NCI-H1105 (cell line): ENCODE measurements around the gene GIPC2.
A peak's percentile ranks its signal among the peaks of the same experiment; 100 is the strongest.
"Not testable (repeated sequence)": the region's sequence is repeated elsewhere in the genome, so short reads cannot be mapped to it uniquely, and the experiment has no call there.

Experiments
- DNase-seq: peaks from one replicate; lab custom pipeline; 2025; lab: John Stamatoyannopoulos, UW

Gene GIPC2, protein sequence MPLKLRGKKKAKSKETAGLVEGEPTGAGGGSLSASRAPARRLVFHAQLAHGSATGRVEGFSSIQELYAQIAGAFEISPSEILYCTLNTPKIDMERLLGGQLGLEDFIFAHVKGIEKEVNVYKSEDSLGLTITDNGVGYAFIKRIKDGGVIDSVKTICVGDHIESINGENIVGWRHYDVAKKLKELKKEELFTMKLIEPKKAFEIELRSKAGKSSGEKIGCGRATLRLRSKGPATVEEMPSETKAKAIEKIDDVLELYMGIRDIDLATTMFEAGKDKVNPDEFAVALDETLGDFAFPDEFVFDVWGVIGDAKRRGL

DNA sequence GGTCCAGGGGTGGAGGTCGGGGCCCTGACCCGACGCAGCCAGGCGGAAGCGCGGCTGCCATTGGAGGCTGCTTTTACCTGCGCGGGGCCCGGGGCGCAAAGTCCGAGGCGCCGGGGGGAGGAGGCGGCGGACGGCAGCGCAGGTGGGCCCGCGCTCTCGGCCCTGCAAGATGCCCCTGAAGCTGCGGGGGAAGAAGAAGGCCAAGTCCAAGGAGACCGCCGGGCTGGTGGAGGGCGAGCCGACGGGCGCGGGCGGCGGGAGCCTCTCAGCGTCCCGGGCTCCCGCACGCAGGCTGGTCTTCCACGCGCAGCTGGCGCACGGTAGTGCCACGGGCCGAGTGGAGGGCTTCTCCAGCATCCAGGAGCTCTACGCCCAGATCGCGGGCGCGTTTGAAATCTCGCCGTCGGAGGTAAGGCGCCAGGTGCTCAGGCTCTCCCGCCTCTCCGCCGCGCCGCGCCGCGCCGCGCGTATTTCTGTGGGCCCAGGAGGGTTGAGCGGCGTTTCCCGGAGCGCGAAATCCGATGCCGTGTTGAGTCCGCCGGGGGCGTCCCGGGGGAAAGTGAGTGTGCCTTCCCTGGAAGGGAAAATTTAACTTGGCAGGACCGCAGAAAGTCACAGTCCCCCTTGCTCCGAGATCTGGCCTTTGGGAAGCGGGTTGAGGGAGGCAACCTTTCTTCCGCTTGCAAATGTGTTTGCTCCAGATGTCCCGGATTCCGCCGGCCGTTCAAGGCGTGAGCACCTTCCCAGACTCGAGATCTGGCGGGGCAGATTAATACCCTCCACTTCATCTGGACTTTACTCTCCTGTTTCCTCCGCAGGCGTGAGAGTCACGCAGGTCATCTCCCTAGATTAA is at the start of gene GIPC2:
GIPC2 (plus strand) TSS at position 41 of the 853 bp plus-strand sequence; CDS start at position 170, 129 bp downstream.
- DNase-seq = no peak

DNA sequence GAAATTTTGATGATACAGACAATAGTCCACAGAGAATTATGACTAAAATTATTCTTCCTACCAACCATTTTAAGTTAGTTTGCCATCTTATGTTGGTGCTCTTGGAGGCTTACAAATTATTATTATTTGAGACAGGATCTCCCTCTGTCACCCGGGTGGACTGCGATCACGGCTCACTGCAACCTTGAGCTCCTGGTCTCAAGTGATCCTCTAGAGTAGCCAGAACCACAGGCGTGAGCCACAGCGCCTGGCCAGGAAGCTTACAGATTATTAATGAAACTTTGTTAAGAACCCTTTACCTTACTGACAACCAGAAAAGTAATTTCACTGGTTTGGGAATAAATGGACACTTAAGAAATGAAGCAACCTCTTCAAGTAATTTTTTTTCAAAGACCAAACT is 49.0 kb upstream of the GIPC2 start:
- no peak for DNase-seq

DNA sequence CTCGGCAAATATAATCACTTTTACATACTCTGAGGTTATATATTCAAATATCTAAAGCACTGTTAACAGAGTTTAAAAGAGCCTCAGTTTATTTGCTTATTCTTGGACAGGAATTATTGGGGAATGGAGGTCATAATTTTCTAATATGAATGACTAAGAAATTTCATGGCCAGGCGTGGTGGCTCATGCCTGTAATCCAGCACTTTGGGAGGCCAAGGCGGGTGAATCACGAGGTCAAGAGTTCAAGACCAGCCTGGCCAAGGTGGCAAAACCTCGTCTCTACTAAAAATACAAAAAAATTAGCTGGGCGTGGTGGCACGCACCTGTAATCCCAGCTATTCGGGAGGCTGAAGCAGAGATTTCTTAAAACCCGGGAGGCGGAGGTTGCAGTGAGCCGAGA is 45.2 kb upstream of the GIPC2 start:
- not testable (repeated sequence) for DNase-seq

DNA sequence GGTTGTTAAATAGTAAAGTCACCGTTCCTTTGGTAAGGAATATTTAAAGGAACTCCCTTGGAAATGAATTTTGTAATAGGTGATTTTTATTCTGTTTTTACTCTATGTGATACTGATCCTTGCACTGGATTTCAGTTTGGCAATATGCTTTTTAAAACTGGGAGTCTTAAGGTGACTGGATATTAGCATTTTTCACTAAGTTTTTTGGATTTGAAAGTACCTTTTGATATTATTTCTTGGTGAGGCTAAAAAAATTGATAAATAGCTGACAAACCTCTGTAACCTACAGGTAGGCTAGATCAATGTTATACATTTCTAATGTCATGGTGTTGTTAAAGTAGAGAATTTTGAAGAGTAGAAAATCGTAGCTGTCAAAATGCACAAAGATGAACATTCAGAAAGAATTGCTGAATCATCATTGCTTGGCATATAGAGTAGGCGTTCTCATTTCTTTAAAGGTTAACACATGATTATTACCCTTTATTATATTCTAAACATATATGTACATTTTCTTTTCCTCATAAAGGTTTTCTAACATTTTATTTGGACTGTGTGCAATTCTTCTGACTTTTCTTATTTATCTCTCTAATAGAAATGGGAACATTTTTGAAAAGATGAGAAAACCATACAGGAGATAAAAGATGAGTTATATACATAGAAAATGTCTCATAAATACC is 42.6 kb upstream of the GIPC2 start:
- no peak for DNase-seq

DNA sequence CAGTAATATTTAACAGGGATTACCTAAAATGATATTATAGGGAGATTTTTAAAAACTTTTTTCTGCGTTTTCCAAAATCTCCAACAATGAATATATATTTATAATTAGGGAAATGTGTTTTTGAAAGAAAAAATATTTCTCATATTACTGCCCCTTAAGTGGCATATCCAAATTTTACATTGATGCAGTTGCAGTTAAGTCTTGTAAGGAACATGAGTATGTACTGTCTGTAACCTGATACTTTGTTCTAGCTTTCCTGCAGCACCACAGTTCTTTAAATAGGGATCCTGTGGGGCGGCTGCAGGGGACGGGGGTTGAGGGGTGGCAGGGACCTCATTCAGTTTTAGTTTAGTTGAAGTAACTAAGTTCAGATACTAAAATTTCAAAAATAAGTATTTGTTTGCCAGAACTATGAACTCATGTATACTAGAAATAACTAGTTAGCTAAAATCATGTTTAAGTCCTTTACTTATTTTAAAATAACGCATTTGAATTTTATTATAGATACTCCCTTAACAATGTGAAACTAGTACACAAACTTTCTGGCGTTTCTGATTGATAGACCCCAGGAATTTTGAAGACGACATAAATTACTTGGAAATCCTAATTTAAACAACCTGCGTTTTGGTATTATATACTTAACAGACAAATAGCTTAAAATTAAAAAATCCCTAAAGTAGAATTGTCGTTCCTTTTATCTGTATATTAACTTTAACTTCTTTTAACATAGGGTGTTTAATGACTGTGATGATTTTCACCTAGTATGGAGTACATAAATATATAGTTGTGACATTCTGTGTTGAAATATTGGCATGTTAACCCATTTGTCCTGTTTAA is 41.7 kb upstream of the GIPC2 start:
- DNase-seq = no peak

DNA sequence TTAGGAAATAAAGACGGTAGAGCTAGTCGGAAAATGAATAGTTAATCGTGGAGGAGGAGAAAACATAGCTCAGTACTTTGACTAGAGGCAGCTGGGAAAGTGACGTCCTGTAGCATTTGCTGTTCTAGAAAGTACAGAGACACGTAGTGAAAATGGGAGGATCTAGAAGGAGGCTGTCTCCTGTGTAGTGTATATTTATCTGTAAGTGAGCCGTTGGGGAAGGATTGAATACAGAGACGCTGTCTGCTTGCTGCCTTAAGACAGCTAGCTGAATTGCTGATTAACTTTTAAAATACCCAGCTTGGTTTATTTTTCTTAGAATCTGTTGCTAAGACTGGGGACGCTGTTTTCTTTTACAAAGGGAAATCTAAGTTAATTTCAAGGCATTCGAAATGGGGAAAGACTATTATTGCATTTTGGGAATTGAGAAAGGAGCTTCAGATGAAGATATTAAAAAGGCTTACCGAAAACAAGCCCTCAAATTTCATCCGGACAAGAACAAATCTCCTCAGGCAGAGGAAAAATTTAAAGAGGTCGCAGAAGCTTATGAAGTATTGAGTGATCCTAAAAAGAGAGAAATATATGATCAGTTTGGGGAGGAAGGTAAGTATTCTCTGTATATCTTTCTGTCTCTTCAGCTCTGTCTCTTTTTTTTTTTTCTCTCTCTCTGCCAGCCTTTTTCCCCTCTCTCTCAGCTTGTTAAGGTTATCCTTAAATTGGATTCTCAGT is 40.9 kb upstream of the GIPC2 start, which contains the start of gene DNAJB4:
DNAJB4 (plus strand) TSS at position 221 of the 729 bp plus-strand sequence; CDS start at position 393, 172 bp downstream.
- DNase-seq = no peak

DNA sequence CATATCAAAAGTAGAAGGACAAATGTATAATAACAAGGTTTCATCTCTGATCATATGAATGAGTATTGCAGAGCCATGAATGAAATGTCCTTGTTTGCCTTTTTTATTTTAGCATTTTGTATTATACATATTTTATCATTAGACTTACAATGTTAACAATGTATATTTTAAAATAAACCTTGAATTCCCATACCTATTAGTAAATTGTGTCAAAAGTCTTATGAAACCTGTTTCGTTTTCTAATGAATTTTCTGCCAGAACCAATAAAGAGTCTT is 40.4 kb upstream of the GIPC2 start:
- DNase-seq = no peak

DNA sequence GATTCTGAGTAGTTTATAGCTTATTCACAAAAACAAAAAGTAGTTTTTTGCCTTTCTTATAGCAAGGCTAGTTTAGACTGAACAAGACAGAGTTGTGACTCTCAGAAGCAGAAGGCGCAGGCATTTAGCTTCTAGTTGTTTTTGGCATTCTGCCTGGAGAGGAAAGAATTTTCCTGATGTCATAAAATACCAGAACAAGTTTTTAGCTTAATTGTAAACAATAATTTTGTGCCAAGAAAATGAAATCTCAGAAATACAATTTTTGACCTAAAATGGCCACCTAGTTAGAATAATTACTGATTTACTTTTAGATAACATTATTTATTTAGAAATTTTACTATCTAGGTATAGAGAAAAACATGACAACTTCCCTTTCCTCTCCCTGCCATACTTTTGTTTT is 40.0 kb upstream of the GIPC2 start:
- DNase-seq = peak; percentile 10

DNA sequence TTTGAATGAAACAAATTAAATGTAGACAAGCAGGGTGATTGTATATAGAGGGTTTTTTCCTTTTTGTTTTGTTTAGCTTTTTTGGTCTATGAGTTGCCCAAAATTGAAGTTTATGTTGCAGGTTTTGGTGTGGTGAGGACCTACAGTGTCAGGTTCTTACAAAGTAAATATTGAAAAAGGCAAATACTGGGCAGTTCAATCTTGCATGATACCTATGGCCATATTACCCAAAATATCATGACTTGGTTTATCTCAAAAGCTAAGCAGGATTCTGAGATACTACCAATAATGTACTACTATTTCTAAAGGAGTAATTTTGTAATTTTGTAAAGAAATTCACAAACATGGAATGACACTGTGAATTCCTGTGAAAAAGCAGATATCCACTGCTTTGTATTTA is 39.2 kb upstream of the GIPC2 start:
- DNase-seq = no peak

DNA sequence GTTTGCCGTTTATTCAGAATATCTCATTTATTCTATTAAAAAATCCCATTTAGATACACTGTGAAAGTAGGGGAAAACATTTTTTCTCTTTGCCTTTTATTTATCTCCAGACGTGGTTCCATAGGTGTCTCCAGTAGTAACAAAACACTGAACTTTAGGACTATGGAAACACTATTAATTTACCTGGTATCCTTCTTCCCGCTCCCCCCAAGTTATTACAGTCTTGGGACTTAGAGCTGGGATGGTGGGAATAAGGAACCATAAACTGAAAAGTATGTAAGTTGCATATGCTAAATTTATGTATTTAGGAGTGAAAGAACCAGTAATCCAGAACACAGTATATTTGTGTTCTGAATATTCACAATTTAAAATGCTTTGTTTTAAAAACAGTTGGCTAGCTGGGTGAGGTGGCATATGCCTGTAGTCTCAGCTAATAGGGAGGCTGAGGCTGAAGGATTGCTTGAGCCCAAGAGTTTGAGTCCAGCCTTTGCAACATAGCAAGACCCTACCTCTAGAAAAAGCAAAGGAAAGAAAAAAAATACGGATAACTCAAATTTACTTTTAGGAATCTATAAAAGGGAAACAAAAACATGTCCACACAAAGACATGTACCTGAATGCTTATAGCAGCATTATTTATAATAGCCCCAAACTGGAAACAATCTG is 38.0 kb upstream of the GIPC2 start:
- no peak for DNase-seq

DNA sequence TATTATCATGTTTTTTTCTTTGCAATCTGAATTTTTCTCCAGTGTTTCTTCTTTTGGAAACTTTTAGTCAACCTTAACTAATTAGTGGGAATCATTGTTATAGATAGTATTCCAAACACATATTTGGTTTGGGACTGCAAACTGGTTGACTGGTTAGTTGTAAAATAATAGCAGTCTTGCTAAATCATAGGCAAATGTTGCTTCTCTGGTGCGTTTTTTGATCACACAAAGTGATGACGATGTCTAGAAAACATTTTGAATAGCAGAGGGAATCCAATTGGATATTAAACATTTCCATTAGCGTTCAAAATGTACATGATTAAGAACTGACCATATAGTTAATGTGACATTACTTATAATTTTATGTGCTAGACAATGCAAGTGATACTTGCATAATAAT is 36.5 kb upstream of the GIPC2 start:
- DNase-seq = no peak

DNA sequence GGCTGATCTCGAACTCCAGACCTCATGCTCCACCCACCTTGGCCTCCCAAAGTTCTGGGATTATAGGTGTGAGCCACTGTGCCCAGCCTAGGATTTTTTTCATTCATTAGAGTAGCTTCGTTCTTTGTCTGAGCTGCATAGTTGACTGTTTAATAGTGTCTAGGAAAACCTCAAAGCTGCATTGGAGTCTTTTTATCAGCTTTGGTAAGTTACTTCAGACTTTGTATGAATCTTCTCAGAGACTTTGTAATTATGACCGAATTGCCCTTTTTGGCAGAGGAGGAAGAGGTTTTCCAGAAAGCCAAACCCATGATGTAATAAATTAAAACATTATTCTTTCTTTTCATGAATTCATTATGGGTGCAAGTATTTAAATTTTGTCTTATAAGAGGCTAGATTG is 35.9 kb upstream of the GIPC2 start:
- no peak for DNase-seq

DNA sequence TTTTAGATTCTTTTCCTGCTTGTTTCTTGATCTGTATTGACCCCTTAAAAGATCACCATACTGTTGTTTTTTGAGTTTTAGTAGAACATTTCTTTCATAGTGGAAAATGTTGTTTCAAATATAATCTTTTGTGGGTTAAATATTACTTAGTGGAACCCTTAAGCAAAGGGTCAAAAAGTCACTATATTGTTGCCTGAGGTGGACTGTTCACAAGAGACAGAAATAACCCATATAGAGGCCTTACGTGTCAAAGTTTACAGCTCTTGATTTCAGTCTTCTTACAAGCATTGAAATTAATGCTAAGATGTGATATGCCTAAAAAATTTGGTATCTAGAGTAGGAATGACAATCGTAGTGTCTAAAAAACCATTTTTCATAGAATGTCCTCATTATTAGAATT is 34.7 kb upstream of the GIPC2 start:
- no peak for DNase-seq

DNA sequence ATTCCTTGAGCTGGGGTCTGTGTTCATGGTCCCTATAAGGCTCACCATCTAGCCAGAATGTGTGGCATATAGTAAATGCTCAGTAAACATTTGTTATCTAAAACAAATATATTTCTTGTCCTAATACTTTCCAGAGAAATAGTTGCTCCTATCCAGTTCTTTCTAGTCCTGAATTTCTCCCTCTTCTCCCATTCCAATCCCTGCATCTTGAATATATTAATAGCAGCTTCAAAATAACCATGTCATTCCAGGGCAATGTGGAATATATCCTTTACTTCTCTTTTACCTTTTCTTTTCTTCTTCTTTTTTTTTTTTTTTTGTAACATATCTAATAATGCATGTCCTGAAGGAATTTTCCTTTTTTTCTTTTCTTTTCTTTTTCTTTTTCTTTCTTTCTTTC is 30.6 kb upstream of the GIPC2 start:
- DNase-seq = no peak

DNA sequence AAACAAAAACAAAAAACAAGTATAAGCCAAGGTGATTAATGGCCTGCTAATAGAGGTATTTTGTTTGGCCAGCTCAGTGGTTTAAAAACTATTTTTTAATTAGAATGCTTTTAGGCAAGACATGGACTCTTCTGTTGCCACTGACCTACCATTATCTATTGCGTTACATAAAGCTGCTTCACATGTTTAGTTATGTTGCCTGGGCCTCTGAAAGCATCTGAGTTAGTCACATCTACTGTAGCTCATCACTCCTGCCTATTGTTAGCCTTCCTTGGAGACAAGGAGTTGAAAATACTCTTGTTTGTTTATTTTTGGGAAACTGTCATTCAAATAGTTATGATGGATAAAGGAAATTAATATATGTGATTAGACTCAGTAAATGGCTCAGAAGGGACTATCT is 26.7 kb upstream of the GIPC2 start:
- DNase-seq = no peak

DNA sequence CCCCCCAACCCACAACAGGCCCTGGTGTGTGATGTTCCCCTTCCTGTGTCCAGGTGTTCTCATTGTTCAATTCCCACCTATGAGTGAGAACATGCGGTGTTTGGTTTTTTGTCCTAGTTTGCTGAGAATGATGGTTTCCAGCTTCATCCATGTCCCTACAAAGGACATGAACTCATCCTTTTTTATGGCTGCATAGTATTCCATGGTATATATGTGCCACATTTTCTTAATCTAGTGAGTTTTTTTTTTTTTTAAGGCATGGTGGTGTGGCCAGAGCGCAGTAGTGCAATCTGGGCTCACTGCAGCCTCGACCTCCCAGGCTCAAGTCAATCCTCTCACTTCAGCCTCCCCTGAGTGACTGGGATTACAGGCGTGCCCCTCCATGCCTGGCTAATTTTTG is 24.6 kb upstream of the GIPC2 start:
- DNase-seq = not testable (repeated sequence)

DNA sequence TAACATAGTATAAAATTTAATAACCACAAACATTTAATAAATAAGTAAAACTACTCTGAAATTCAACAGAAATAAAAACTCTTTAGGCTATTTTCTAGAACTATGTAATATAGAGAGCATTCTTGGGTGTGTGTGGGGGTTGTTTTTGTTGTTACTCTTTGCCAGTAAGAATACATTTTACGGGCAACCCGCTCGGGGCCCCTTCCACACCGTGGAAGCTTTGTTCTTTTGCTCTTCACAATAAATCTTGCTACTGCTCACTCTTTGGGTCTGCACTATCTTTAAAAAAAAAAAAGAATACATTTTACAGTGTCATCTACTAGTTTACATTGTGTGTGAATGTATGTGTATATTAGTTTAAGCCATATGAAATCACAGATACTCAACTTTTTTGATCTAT is 16.0 kb upstream of the GIPC2 start:
- DNase-seq = no peak

DNA sequence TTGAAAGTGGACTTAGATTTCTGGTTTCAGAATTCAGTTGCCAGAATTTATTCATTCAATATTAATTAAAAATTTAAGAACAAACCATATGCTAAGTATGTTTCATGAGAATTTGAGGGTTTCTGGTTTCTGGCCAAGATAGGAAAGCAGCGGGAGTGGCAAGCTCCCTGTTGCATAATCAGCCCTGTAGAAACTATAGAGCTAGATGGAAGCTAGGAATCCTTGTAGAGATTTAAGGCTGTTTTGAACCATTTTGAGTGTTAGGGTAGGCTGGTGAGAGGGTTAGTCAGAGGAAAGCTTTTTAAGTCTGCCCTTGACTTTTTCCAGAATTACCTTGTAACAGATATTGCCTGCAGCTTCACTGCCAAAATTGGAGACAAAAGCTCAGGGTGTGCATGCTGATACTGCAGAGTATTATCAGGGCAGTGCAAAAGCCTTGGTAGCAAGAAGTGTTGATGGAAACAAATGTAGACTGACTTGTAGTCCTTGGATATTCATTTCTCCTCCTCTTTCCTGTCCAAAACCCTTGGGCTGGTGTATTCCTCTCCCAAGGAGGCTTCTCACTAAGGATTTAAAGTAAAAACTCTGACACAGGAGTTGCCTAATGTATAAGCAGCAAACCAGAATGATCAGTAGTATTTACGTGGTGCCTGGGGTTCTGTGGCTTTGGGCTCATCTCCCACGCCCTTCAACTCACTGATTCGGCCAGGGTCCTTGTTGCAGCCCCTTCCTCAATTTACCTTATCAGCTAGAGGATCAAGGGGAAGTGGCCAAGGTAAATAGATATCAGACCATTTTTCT is 12.6 kb upstream of the GIPC2 start:
- DNase-seq = no peak

DNA sequence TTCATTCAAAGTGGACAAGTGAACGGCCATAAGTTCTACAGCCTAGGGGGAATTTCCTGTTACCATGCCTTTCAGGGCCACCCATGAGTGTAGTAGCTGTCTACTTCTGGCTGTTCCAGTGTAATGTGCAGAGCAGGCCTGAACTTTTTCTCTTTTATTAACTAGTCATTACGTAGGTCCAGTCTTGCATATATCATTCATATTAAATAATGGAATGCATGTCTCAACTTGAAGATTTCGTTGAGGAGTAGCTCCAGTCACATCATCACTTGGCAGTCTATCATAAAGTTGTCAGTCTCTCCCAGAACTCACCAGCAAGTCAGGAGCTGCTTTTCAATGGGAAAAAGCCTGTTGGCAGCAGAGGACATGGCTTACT is 12.0 kb upstream of the GIPC2 start:
- DNase-seq = no peak

DNA sequence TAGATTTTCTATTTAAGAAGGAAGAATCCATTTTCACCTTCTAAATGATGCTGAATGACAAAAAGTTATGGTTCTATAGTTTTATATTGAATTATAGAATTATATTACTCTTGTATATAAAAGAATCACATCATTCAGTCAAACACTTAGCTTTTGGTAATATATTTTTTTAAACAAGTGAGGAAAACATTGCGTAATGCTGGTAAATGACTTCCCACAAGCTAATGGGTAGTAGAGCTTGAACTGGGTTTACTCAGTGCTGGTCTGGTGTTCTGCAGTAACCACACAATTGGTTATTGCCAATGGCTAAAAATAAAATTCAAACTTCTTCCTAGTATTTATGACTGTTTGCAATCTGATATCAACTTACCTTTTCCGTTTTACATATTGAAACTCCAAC is 10.6 kb upstream of the GIPC2 start:
- no peak for DNase-seq
